HG03280 (cell line): ENCODE results near the gene TBC1D10B.
A peak's percentile ranks its signal among the peaks of the same experiment; 100 is the strongest.
"Not testable (repeated sequence)": the region's sequence is repeated elsewhere in the genome, so short reads cannot be mapped to it uniquely, and the experiment has no call there.

Experiments used
- ATAC-seq: cut with Tn5 transposase; IDR thresholded peaks from one replicate; pipeline ENCODE4 v1.9.1; 2021; ENCODE audit warnings: mild to moderate bottlenecking, moderate library complexity; ENCODE audit not compliant: unreplicated experiment

TBC1D10B gene

DNA sequence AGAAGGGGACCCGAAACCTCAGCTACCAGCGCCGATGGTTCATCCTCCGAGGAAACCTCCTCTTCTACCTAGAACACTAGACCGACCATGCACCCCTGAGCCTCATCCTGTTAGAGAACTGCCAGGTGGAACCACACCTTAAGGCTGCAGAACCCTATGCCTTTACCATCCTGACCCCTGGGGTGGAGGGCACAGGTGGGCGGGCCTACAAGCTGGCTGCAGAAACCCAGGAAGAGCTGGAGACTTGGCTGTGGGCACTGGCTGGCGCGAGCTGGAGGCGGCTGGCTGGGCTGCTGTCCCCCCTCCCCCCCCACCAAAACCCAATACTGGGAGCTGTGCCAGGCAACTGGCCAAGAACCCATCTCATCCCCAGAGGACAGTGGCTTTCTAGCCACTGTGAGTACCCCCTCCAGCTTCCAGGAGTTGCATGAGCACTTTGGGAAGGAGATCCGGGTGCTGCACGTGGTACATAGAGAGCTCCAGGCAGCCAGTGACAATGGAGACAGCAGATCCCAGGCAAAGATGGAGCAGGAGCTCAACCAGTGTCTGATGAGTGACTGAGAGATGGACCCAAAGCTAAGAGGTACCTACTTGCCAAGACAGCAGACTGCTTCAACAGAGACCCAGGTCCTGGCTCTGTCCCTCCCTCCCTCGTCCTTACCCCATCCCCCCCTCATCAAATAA is 13.8 kb downstream of the TBC1D10B start:
- ATAC-seq = no peak

GRCh38 chr16:30355954-30356308 is 14.4 kb downstream of the TBC1D10B start:
- no peak for ATAC-seq

DNA sequence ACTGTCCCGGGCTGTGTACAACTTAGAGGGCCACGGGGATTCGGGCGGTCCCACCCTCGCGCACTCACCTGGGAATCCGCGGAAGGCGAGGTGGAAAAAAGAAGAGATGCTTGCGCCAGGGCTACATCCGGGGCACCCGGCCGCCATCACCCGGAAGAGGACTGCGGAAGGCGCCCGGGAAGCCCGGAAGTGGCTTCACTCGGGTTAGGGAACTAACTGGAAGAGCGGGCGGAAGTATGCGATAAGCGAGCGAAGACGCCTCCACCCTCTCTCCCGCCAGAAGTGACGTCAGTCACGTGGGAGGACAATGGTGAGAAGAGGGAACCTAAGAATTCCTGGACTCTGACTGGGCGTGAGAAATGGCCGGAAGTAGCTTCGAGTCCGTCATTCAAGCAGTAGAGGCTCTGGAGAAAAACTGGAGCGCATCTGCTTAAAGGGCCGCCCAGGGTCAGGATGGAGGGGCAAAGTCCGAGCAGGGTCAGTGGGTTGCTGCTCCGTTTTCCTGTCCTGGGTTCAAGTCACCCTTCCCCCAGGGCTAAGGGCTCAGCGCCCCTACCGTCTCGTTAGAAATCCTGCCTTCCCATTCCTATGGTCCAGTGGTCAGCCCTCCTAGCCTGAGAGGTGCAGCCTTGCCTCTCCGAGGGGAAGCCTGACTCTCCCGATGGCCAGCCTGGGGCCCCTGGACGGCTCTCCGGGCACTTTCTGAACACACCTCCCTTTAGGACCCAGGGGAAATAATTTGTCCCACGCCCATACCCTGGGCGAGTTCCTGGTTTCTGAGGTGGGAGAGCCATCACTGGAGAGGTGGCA is 14.9 kb downstream of the TBC1D10B start, which contains the start of gene CD2BP2:
Gene CD2BP2 (minus strand): TSS at position 165 of the 810 bp plus-strand sequence. CDS start 627 bp downstream, outside the sequence.
- ATAC-seq = peak; percentile 66

- no peak for ATAC-seq
Observed at GRCh38 chr16:30354423-30355143, 15.7 kb downstream of the TBC1D10B start.

DNA sequence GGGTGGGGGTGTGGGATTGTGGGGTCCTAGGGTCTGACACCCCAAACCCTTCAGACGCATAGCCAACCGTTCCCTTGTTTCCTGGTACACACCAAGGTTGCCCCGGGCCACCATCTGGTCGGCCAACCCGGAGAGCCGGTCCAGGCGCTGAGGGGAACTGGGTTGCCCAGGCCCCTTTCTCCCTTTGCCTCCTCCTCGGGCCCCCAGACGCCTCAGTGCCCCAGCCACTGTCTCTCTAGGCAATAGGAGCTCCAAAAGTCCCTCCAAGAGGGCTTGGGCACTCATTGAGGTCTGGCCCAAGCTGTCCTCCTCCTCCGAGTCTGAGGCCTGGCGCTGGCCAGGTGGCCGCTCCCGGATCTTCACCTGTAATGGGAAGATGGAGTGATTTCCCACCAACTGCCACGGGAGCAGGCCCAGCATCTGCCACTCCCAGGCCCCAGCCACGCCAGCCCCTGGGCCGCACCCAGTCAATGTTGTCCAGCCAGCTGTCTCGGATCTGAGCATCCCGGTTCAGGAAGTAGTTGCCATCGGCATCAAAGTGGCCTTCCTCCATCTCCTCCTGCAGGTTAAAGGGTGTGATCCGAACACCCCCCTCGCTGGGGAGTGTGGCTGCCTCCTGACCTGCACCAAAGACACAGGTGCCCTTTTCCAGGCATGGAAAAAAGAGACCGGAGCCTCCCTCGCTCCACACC is 16.7 kb downstream of the TBC1D10B start:
- no peak for ATAC-seq

GRCh38 chr16:30352488-30353401 is 17.5 kb downstream of the TBC1D10B start:
- ATAC-seq = no peak

GRCh38 chr16:30351586-30352419 is 18.5 kb downstream of the TBC1D10B start:
- no peak for ATAC-seq

DNA sequence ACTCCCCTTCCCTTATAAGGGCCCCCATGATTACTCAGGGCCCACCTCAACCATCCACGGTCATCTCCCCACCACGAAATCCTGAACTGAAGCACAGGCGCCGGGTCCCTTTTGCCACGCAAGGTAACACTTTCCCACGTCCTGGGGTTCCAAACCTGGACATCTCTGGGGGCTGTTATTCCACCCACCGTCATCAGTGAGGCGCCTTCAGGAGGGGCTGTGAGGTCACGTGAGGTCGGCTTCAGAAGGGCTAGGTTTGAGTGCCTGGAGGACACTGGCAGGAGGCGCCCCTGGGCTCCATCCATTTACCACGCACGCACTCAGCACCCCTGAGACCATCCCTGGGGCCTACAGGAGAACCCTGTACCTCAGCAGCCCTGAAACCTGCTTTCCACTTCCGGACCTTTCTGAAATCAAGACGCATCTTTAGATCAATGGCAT is 19.3 kb downstream of the TBC1D10B start:
- ATAC-seq = no peak

DNA sequence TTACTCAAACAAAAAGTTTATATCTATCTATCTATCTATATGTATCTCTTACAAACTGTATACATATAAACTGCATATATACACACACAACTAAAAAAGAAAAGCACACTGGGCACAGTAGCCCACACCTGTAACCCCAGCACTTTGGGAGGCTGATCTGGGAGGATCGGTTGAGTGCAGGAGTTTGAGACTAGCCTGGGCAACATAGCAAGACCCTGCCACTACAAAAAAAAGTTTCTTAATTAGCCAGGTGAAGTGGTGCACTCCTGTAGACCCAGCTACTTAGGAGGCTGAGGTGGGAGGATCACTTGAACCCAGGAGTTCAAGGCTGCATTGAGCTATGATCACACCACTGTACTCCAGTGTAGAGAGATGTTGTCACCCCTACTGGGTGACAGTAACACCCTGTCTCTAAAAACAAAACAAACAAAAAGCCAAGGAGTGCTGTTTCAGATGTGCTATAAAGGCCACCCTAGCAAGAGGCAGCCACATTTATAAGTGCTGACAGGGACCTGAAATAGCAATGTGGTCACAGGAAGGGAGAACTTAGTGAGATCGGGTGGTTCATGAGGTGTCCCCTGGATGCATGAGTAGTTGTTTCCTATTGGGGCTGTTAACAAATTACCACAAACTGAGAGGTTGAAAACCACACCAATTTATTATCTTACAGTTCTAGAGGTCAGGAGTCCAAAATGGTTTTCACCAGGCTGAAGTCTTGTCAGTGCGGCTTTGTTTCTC is 20.0 kb downstream of the TBC1D10B start:
- ATAC-seq = no peak

GRCh38 chr16:30349675-30350074 is 20.6 kb downstream of the TBC1D10B start:
- no peak for ATAC-seq

GRCh38 chr16:30348929-30349328 is 21.4 kb downstream of the TBC1D10B start:
- no peak for ATAC-seq

- no peak for ATAC-seq
Observed at GRCh38 chr16:30348113-30348512, 22.2 kb downstream of the TBC1D10B start.

DNA sequence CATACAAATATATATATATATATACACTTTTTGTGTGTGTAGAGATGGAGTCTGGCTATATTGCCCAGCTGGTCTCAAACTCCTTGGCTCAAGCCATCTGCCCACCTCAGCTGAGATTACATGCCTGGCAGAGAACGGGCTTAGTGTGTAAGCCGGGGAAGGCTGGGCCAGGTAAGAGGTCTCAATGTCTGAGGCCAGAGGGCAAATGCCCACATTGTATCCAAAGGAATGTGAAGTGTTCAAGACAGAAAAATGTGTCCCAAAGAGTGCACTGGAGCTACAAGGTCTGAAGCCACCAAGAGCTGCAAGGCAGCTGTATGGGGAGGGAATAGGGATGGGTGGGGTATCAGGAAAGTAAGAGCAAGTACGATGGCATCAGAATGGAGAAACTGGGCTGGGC is 24.0 kb downstream of the TBC1D10B start:
- no peak for ATAC-seq

- ATAC-seq = not testable (repeated sequence)
Observed at GRCh38 chr16:30343491-30343820, 26.8 kb downstream of the TBC1D10B start.

GRCh38 chr16:30342751-30343490 is 27.4 kb downstream of the TBC1D10B start:
- ATAC-seq = no peak

DNA sequence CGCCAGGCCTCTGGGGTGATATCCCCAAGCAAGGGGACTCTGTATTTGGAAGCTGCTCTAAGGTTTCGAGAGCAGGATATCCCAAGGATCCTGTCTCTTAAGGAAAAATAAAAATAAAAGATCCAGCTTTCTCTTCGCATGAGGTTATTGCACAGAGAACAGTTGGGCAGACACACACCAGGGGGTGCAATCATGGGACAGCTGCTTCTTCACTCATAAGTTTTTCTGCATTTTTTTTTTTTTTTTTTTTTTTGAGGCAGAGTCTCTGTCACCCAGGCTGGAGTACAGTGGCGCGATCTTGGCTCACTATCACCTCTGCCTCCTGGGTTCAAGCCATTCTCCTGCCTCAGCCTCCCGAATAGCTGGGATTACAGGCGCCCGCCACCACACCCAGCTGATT is 28.3 kb downstream of the TBC1D10B start:
- not testable (repeated sequence) for ATAC-seq

DNA sequence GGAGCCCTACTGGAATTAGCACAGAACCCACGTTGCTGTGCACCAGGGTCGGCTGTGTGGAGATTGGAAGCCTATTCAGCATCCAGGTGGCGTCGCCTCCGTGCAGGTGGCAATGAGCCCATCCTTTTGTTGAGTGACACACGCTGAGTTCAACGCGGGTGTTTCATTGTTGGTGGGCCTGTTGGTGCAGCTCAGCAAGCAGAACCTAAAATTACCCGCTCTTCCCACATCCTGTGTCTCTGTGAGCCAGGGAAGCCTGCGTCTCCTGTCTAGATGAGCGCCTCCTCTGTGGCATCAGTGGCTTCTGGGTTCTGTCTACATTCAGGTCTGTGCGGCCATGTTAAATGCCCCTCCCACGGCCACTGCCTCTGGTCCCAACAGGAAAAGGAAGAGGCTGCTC is 29.7 kb downstream of the TBC1D10B start:
- no peak for ATAC-seq

GRCh38 chr16:30338715-30339114 is 31.6 kb downstream of the TBC1D10B start:
- ATAC-seq = not testable (repeated sequence)
